ENCODE results near the gene TMC8. TPM values are rescaled to one million over a fixed set of nuclear protein-coding genes. Genes with fewer than 3 reads are reported as not detected.
A peak's percentile ranks its signal among the peaks of the same experiment; 100 is the strongest.

Gene TMC8
- total and polyA plus RNA-seq, 2 of the 8 experiments (the other 6 are each of a cell fraction or from before 2014, with no cell fraction given): 1.00 to 2.8 TPM

DNA sequence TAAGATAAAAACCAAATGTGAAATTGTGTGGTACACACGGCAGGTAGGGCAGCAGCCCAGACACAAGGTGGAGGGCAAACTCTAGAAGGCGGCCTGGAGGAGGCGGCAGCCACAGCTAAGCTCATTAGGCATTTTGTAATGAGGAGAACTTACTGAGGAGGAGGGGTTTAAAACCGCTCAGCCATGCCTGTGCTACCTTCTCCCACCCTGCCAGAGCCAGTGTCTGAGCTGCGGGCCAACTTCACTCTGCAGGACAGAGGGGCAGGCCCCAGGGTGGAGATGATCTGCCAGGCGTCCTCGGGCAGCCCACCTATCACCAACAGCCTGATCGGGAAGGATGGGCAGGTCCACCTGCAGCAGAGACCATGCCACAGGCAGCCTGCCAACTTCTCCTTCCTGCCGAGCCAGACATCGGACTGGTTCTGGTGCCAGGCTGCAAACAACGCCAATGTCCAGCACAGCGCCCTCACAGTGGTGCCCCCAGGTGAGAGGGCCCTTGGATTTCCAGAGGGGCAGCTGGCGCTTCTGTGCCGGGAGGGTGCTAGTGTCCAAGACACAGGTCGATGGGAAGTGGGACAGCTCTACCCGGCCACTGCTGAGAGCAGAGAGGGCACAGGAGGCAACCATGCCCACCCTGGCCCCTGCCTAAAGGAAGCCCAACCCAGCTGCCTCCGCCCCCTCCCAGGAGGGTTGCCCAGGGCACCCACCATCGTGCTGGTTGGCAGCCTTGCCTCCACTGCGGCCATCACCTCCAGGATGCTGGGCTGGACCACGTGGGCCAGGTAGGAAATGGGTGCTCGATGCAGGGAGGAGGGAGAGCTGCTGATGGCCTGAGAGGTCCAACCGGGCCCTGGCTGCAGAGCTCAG, 33.5 kb downstream of the TMC8 start:
- CTCF ChIA-PET (ENCODE audit: partially characterized antibody): interaction anchor here (0.7 to 4.7 kb wide), 6 partner anchors 11 to 87 kb away, joined by 3 to 27 read pairs (median 4); no protein-coding TSS in a partner anchor

More for the DNA sequence above, 33.5 kb downstream of the TMC8 start:
- H3K4ac ChIP-seq (replicated peaks; ENCODE audit: insufficient read length, low read depth, low read length): no peak overlapping the region
- H3K36me3 ChIP-seq (ENCODE audit: control insufficient read depth in 2 of 4, insufficient read depth in 4 of 4, low read length in 3 of 4): no peaks in the 10 kb centered on the region; a peak in 1 of 8 replicates
- peaks cover 0 to 12% (median 6%) of the 10 kb centered on the region in 4 experiments; a peak in 6 of 7 replicates for H3K4me1 ChIP-seq (replicated peaks in 1 of 4; ENCODE audit: control insufficient read depth in 3 of 4, insufficient read depth in 4 of 4, low read length in 3 of 4)
- no peak overlapping the region for H2AK5ac ChIP-seq (ENCODE audit: low read depth, low read length)
- H4K91ac ChIP-seq (replicated peaks; ENCODE audit: insufficient read length, low read length): no peak overlapping the region
- H2BK5ac ChIP-seq (ENCODE audit: low read depth, low read length): no peak overlapping the region
- POLR2A ChIA-PET (ENCODE audit: partially characterized antibody): interaction anchor here (1.0 kb wide), 4 partner anchors 13 to 62 kb away, joined by 3 to 7 read pairs (median 4); partner anchors contain the start of genes AFMID and TK1
- H3K9me3 ChIP-seq (ENCODE audit: insufficient read depth in 2 of 2, low read depth in 1 of 2, low read length in 1 of 2): no peaks in the 10 kb centered on the region
- 0 out of 2 replicates have a peak overlapping the region, but pooled peaks have one; percentile 40 for H2BK15ac ChIP-seq (ENCODE audit: low read length)
- WGBS, 2 experiments (ENCODE audit: extremely low coverage in 1 of 2, insufficient coverage in 1 of 2, insufficient read length in 1 of 2, insufficient replicate concordance in 2 of 2, low coverage in 1 of 2, low lambda C conversion rate in 2 of 2, missing lambda C conversion rate in 1 of 2): 89% methylated on average over 21 of the region's 22 CpGs; no CpG with 5 or more reads in 1 of the 2 experiments
- no peak overlapping the region for H3K18ac ChIP-seq (ENCODE audit: extremely low read depth, low read length)
- H2BK12ac ChIP-seq (ENCODE audit: low read depth, low read length): no peak overlapping the region
- H3K27ac ChIP-seq (ENCODE audit: low read depth, low read length): no peak overlapping the region
- H3K14ac ChIP-seq (ENCODE audit: insufficient read length): no peak overlapping the region
- H4K8ac ChIP-seq (ENCODE audit: extremely low read depth, insufficient read depth, low read length): peak overlapping the region; percentile 35; the same call in 1 of the 2 replicates
- no peak for DNase-seq (ENCODE audit: low read depth in 1 of 2, low spot score in 2 of 2)
- TF ChIP-seq, protein P1, sequence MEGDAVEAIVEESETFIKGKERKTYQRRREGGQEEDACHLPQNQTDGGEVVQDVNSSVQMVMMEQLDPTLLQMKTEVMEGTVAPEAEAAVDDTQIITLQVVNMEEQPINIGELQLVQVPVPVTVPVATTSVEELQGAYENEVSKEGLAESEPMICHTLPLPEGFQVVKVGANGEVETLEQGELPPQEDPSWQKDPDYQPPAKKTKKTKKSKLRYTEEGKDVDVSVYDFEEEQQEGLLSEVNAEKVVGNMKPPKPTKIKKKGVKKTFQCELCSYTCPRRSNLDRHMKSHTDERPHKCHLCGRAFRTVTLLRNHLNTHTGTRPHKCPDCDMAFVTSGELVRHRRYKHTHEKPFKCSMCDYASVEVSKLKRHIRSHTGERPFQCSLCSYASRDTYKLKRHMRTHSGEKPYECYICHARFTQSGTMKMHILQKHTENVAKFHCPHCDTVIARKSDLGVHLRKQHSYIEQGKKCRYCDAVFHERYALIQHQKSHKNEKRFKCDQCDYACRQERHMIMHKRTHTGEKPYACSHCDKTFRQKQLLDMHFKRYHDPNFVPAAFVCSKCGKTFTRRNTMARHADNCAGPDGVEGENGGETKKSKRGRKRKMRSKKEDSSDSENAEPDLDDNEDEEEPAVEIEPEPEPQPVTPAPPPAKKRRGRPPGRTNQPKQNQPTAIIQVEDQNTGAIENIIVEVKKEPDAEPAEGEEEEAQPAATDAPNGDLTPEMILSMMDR (IDR thresholded peaks at IDR 0.05; ENCODE audit: control extremely low read depth in 1 of 3, insufficient read depth in 1 of 3, low read depth in 1 of 3, low read length in 3 of 3): 0 out of 4 replicates have a peak, but pooled peaks of 1 of the 3 experiments have one; percentile 3
- TF ChIP-seq, protein P2, sequence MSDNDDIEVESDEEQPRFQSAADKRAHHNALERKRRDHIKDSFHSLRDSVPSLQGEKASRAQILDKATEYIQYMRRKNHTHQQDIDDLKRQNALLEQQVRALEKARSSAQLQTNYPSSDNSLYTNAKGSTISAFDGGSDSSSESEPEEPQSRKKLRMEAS (IDR thresholded peaks at IDR 0.05): no peak
- no peaks in the 10 kb centered on the region for H4K20me1 ChIP-seq (replicated peaks in 1 of 2; ENCODE audit: control insufficient read depth in 1 of 2, insufficient read depth in 2 of 2, low read length in 2 of 2)
- no peak overlapping the region for H3K23ac ChIP-seq (ENCODE audit: insufficient read length)
- H3K79me1 ChIP-seq (ENCODE audit: low read depth, low read length): no peaks in the 10 kb centered on the region
- H4K5ac ChIP-seq (ENCODE audit: insufficient read length, low read depth, low read length): no peak overlapping the region
- H3K56ac ChIP-seq (replicated peaks; ENCODE audit: insufficient read length, low read depth, low read length): no peak overlapping the region
- no peak overlapping the region for H3K9ac ChIP-seq (replicated peaks in 1 of 4; ENCODE audit: extremely low read depth in 1 of 4, low read depth in 3 of 4, low read length in 3 of 4)
- no peak overlapping the region for H3K4me2 ChIP-seq (ENCODE audit: insufficient read depth in 1 of 2, low read depth in 2 of 2, low read length in 2 of 2)
- H2BK120ac ChIP-seq (replicated peaks; ENCODE audit: low read depth, low read length): no peak overlapping the region
- FAIRE-seq: no peak
- H2AFZ ChIP-seq (ENCODE audit: low read length): no peak overlapping the region
- no peaks in the 10 kb centered on the region for H3K79me2 ChIP-seq (ENCODE audit: control insufficient read depth in 1 of 2, insufficient read depth in 2 of 2, low read length in 2 of 2)
- no peaks in the 10 kb centered on the region for H3K27me3 ChIP-seq (replicated peaks in 1 of 4; ENCODE audit: control insufficient read depth in 3 of 4, extremely low read depth in 1 of 4, insufficient read depth in 3 of 4, low read length in 3 of 4)
- H2BK20ac ChIP-seq (ENCODE audit: low read length): no peak overlapping the region
- H3K23me2 ChIP-seq (ENCODE audit: low read depth, low read length): peaks cover 3% of the 10 kb centered on the region; the same call in 1 of the 2 replicates
- no peak overlapping the region for H3K4me3 ChIP-seq (ENCODE audit: extremely low read depth in 1 of 4, insufficient read depth in 2 of 4, low read depth in 3 of 4, low read length in 4 of 4)

Data from H1 (cell line).